ENCODE measurements around the gene PAXX. TPM values are rescaled to one million over a fixed set of nuclear protein-coding genes. Genes with fewer than 3 reads are reported as not detected.
"Not testable (repeated sequence)": the region's sequence is repeated elsewhere in the genome, so short reads cannot be mapped to it uniquely, and the experiment has no call there.

PAXX gene
- total RNA-seq, 1 donor from 2014 or later, result 15.3 TPM

DNA sequence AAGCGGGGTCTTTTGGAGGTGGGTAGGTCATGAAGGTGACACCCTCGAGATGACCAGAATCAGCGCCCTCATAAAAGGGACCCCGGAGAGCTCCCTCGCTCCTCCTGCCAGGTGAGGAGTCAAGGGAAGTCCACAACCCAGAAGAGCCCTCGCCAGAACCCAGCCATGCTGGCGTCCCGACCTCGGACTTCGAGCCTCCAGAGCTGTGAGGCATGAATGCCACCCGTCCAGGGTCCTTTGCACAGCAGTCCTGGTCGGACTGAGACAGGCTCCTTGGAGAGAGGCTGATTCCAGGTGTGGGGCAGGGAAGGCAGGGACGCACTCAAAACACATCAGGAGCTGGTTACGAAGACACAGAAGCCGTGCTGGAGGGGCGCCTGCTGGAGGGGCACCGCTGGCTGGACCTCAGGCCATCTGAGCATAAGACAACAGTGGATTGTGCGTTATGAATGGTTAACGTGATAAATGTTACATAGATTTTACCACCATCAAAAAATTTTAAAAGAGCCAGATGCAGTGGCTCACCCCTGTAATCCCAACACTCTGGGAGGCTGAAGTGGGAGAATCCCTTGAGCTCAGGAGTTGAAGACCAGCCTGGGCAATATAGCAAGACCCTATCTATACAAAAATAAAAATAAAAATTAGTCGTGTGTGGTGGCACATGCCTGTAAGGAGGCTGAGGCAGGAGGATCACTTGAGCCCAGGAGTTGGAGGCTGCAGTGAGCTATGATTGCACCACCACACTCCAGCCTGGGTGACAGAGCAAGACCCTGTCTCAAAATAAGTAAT is 9.8 kb downstream of the PAXX start:
- H4K20me1 ChIP-seq (ENCODE audit: insufficient read depth, low read length), result no peaks in the 10 kb centered on the region
- H3K4me1 ChIP-seq (ENCODE audit: insufficient read depth, low read length), result peaks cover 21% of the 10 kb centered on the region
- H3K36me3 ChIP-seq (ENCODE audit: insufficient read depth, low read length), result no peaks in the 10 kb centered on the region
- no peaks in the 10 kb centered on the region for H3K27me3 Mint-ChIP-seq (ENCODE audit: low read depth, unreplicated experiment)
- H3K9ac ChIP-seq (ENCODE audit: low read length), result no peak overlapping the region
- no peaks in the 10 kb centered on the region for H3K9me3 Mint-ChIP-seq (ENCODE audit: unreplicated experiment)
- no peaks in the 10 kb centered on the region for H3K36me3 Mint-ChIP-seq (ENCODE audit: low read depth, unreplicated experiment)
- no peaks in the 10 kb centered on the region for H3K27me3 ChIP-seq (ENCODE audit: insufficient read depth, low read length)
- H3K27ac ChIP-seq (ENCODE audit: low read depth, low read length), result no peak overlapping the region
- H3K4me1 Mint-ChIP-seq (ENCODE audit: low read depth, unreplicated experiment), result peaks cover 11% of the 10 kb centered on the region
- TF ChIP-seq, protein P1, sequence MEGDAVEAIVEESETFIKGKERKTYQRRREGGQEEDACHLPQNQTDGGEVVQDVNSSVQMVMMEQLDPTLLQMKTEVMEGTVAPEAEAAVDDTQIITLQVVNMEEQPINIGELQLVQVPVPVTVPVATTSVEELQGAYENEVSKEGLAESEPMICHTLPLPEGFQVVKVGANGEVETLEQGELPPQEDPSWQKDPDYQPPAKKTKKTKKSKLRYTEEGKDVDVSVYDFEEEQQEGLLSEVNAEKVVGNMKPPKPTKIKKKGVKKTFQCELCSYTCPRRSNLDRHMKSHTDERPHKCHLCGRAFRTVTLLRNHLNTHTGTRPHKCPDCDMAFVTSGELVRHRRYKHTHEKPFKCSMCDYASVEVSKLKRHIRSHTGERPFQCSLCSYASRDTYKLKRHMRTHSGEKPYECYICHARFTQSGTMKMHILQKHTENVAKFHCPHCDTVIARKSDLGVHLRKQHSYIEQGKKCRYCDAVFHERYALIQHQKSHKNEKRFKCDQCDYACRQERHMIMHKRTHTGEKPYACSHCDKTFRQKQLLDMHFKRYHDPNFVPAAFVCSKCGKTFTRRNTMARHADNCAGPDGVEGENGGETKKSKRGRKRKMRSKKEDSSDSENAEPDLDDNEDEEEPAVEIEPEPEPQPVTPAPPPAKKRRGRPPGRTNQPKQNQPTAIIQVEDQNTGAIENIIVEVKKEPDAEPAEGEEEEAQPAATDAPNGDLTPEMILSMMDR (IDR thresholded peaks at IDR 0.05; ENCODE audit: insufficient read depth, low read depth, low read length), result no peak
- TF ChIP-seq EZH2 (IDR thresholded peaks at IDR 0.05; ENCODE audit: insufficient read depth, low read length), result no peak
- no peak overlapping the region for H2AFZ ChIP-seq (ENCODE audit: low read depth, low read length)
- H3K9me3 ChIP-seq (ENCODE audit: insufficient read depth, low read depth, low read length), result no peaks in the 10 kb centered on the region
- no peaks in the 10 kb centered on the region for H3K79me2 ChIP-seq (ENCODE audit: insufficient read depth, low read length)
- FAIRE-seq (no peak), DNase-seq (ENCODE audit: low read depth) (no peak)
- H3K27ac Mint-ChIP-seq (ENCODE audit: unreplicated experiment), result no peak overlapping the region
- H3K4me2 ChIP-seq (ENCODE audit: low read length), result no peak overlapping the region
- no peak overlapping the region for H3K4me3 Mint-ChIP-seq (ENCODE audit: unreplicated experiment)
- no peak overlapping the region for H3K4me3 ChIP-seq (ENCODE audit: insufficient read depth, low read depth, low read length)

DNA sequence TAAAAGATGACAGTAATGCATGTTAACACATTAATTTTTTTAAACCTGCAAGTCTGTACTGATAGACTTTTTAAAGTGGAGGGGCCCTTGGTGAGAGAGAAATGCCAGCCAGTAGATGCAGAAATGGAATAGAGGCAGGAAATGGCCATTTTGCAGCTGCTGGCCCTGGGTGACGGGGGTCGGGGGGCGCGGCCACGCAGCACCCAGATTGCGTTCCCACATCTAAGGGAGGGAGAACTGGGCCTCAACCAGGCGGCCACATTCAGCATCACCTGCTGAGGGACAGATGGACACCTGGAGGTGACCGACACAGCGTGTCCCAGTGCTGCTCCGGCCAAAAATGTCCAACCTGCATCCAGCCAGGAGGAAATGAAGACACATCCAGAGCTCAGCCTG is 10.4 kb downstream of the PAXX start:
- Histone ChIP-seq H4K20me1 (ENCODE audit: insufficient read depth, low read length) (no peaks in the 10 kb centered on the region), H2AFZ (ENCODE audit: low read depth, low read length) (no peak overlapping the region), H3K27me3 (ENCODE audit: insufficient read depth, low read length) (no peaks in the 10 kb centered on the region), H3K4me1 (ENCODE audit: insufficient read depth, low read length) (peaks cover 15% of the 10 kb centered on the region), H3K27ac (ENCODE audit: low read depth, low read length) (no peak overlapping the region), H3K4me2 (ENCODE audit: low read length) (no peak overlapping the region), H3K4me3 (ENCODE audit: insufficient read depth, low read depth, low read length) (no peak overlapping the region), H3K9me3 (ENCODE audit: insufficient read depth, low read depth, low read length) (no peaks in the 10 kb centered on the region), H3K79me2 (ENCODE audit: insufficient read depth, low read length) (no peaks in the 10 kb centered on the region), H3K9ac (ENCODE audit: low read length) (no peak overlapping the region), H3K36me3 (ENCODE audit: insufficient read depth, low read length) (no peaks in the 10 kb centered on the region)
- Mint-ChIP-seq H3K4me3 (ENCODE audit: unreplicated experiment) (no peak overlapping the region), H3K36me3 (ENCODE audit: low read depth, unreplicated experiment) (no peaks in the 10 kb centered on the region), H3K27ac (ENCODE audit: unreplicated experiment) (no peak overlapping the region), H3K9me3 (ENCODE audit: unreplicated experiment) (no peaks in the 10 kb centered on the region), H3K27me3 (ENCODE audit: low read depth, unreplicated experiment) (no peaks in the 10 kb centered on the region), H3K4me1 (ENCODE audit: low read depth, unreplicated experiment) (peaks cover 11% of the 10 kb centered on the region)
- no peak for DNase-seq (ENCODE audit: low read depth)
- no peak for FAIRE-seq
- TF ChIP-seq, protein P1 (IDR thresholded peaks at IDR 0.05; ENCODE audit: insufficient read depth, low read depth, low read length), result no peak
- no peak for TF ChIP-seq EZH2 (IDR thresholded peaks at IDR 0.05; ENCODE audit: insufficient read depth, low read length)

GRCh38 chr9:137004285-137004684 is 12.1 kb downstream of the PAXX start:
- not testable (repeated sequence) for H3K9me3 Mint-ChIP-seq (ENCODE audit: unreplicated experiment); H3K9me3 ChIP-seq (ENCODE audit: insufficient read depth, low read depth, low read length); H3K36me3 ChIP-seq (ENCODE audit: insufficient read depth, low read length); H3K36me3 Mint-ChIP-seq (ENCODE audit: low read depth, unreplicated experiment); H3K27me3 ChIP-seq (ENCODE audit: insufficient read depth, low read length); H3K4me2 ChIP-seq (ENCODE audit: low read length); FAIRE-seq; H3K9ac ChIP-seq (ENCODE audit: low read length); H3K4me3 ChIP-seq (ENCODE audit: insufficient read depth, low read depth, low read length); H3K27ac ChIP-seq (ENCODE audit: low read depth, low read length); H3K79me2 ChIP-seq (ENCODE audit: insufficient read depth, low read length); H2AFZ ChIP-seq (ENCODE audit: low read depth, low read length); H4K20me1 ChIP-seq (ENCODE audit: insufficient read depth, low read length); H3K4me1 Mint-ChIP-seq (ENCODE audit: low read depth, unreplicated experiment); H3K27me3 Mint-ChIP-seq (ENCODE audit: low read depth, unreplicated experiment); H3K4me3 Mint-ChIP-seq (ENCODE audit: unreplicated experiment); DNase-seq (ENCODE audit: low read depth); H3K4me1 ChIP-seq (ENCODE audit: insufficient read depth, low read length); H3K27ac Mint-ChIP-seq (ENCODE audit: unreplicated experiment)
- TF ChIP-seq, protein P1 (IDR thresholded peaks at IDR 0.05; ENCODE audit: insufficient read depth, low read depth, low read length), result peak; percentile 4

Data from astrocyte (in vitro differentiated cells and primary cell).